Activated naive CD4-positive, alpha-beta T cell treated with anti-CD3 and anti-CD28 coated beads for 36 hours (primary cell): ENCODE measurements around the gene GAS7. TPM values are rescaled to one million over a fixed set of nuclear protein-coding genes. Genes with fewer than 3 reads are reported as not detected.
"Not testable (repeated sequence)": the region's sequence is repeated elsewhere in the genome, so short reads cannot be mapped to it uniquely, and the experiment has no call there.

Source experiments
- CTCF ChIA-PET: fragments of 350-600 bp; sonication (Branson Sonifier 250); formaldehyde crosslinking; loops from one replicate; lab custom pipeline; 2021; ENCODE audit warnings: antibody characterized with exemption; lab: Charles Lee
- DNase-seq: peaks from one replicate; pipeline ENCODE4 v3.0.0-alpha.2; 2020
- H3K27ac Mint-ChIP-seq: one replicate; pipeline ENCODE4 v1.8.0; 2021; ENCODE audit warnings: mild to moderate bottlenecking, mixed read lengths
- H3K27me3 Mint-ChIP-seq: one replicate; pipeline ENCODE4 v1.8.0; 2021; ENCODE audit warnings: low read depth, mixed read lengths
- H3K36me3 Mint-ChIP-seq: one replicate; pipeline ENCODE4 v1.8.0; 2021; ENCODE audit warnings: low read depth, mixed read lengths
- H3K4me1 Mint-ChIP-seq: one replicate; pipeline ENCODE4 v1.8.0; 2021; ENCODE audit warnings: low read depth, mixed read lengths
- H3K4me3 Mint-ChIP-seq: one replicate; pipeline ENCODE4 v1.8.0; 2021; ENCODE audit warnings: mild to moderate bottlenecking, moderate library complexity, mixed read lengths
- H3K9me3 Mint-ChIP-seq: one replicate; pipeline ENCODE4 v1.8.0; 2021; ENCODE audit warnings: mixed read lengths
- intact Hi-C: fragments of 100-400 bp; cut with micrococcal nuclease; formaldehyde crosslinking; loops from one replicate; pipeline ENCODE4 v1.15.1; 2023
- total RNA-seq, 2 experiments: library from RNA; stranded (reverse); gene quantifications; one replicate each; pipeline ENCODE4 v1.2.3, GENCODE V29; 2021

The GAS7 gene
- total RNA-seq, 2 experiments from 2014 or later: 0.31 to 0.52 TPM

DNA sequence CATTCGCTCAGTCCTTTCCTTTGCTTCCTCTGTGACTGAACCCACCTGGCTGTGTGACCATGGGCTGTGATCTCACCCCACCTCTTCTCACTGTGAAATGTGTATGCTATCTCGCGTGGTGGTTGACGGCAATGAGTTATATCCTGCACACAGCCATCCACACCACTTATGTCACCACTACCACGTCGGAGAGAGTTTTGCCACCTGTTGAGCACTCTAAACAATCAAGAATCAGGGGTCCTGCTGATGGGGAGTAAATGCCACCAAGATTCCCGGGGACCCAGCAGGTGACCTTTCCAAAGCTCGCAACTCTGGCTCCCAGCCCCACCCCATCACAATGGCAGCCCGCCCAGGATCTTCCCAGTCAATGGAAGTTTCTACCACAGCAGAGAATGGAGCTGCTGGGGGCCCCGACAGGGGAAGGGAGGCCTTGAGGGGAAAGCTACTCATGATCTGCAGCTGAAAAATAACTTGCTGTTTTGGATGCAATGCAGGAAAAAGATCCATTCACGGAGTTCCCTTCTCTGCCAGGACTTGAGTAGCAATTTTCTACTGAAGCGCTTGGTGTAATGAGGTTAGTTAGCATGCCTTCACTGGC is 267.2 kb downstream of the GAS7 start:
- CTCF ChIA-PET: no interaction called here
- intact Hi-C loops: no loop called here
- no peaks in the 10 kb centered on the region for H3K9me3 Mint-ChIP-seq

DNA sequence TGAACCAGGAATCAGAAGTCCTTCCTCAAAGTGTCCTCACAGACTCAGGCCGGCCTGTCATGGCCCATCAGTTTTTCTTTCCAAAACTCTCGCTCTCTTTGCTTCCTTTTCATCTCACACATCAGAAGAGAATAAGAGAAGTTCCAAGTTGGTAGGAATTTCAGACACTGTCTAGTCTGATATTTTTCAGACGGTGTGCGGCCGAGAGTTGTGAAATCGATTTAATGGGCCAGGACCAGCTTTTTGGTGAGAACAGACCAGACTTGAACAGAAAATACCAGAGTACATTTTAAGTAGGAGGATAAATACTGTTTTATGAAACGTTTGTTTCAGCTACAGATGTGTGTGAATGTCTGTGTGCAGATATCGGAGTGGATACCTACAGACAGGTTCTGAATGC is 268.5 kb downstream of the GAS7 start:
- H3K4me1 Mint-ChIP-seq: no peaks in the 10 kb centered on the region
- no peak overlapping the region for H3K4me3 Mint-ChIP-seq
- DNase-seq: no peak
- no peaks in the 10 kb centered on the region for H3K36me3 Mint-ChIP-seq
- H3K9me3 Mint-ChIP-seq: no peaks in the 10 kb centered on the region
- H3K27ac Mint-ChIP-seq: no peak overlapping the region
- CTCF ChIA-PET: no interaction called here
- no peaks in the 10 kb centered on the region for H3K27me3 Mint-ChIP-seq
- intact Hi-C loops: no loop called here

More for the DNA sequence above, 267.2 kb downstream of the GAS7 start:
- Mint-ChIP-seq H3K36me3 (no peaks in the 10 kb centered on the region), H3K4me3 (no peak overlapping the region), H3K27ac (no peak overlapping the region), H3K27me3 (no peaks in the 10 kb centered on the region), H3K4me1 (no peaks in the 10 kb centered on the region)
- DNase-seq: no peak

DNA sequence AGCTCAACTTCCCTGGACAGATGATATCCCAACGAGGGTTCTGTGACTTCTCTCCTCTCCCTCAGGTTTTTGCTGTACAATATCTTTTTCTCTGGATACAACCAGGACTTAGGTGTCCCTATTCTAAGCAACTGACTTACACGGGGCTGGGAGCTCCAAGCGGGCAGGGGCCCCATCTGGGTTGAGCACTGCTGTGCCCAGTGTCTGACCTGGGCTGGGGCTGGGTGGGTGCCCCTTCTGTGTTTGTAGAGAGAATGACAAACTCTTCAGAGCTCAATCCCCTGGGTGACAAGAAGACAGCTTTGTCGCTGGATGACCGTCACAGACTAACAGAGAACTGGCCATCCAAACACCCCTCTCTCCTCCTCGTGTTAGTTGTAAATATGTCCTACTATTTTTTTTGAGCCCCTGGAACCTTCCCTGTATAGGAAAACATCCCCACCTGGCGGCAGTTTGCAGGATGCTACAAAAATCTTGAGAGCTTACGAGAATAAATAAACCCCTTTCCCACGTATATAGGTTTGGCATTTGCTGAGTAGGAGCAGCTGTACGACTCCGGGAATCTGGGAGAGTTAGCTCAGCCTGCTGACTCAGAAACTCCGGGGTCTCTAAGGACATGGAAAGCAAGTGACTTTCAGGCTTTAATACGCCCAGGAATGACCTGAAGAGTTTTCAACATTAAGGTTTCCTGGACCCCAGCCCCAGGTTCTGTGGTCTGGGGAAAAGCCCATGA is 269.6 kb downstream of the GAS7 start:
- H3K4me3 Mint-ChIP-seq: no peak overlapping the region
- H3K4me1 Mint-ChIP-seq: peaks cover 2% of the 10 kb centered on the region
- CTCF ChIA-PET: interaction anchor here (0.6 to 1.4 kb wide), 2 partner anchors 205 to 689 kb away, joined by 3 to 7 read pairs; no protein-coding TSS in a partner anchor
- H3K36me3 Mint-ChIP-seq: no peaks in the 10 kb centered on the region
- intact Hi-C loops: no loop called here
- no peak for DNase-seq
- H3K9me3 Mint-ChIP-seq: no peaks in the 10 kb centered on the region
- H3K27ac Mint-ChIP-seq: no peak overlapping the region
- no peaks in the 10 kb centered on the region for H3K27me3 Mint-ChIP-seq

DNA sequence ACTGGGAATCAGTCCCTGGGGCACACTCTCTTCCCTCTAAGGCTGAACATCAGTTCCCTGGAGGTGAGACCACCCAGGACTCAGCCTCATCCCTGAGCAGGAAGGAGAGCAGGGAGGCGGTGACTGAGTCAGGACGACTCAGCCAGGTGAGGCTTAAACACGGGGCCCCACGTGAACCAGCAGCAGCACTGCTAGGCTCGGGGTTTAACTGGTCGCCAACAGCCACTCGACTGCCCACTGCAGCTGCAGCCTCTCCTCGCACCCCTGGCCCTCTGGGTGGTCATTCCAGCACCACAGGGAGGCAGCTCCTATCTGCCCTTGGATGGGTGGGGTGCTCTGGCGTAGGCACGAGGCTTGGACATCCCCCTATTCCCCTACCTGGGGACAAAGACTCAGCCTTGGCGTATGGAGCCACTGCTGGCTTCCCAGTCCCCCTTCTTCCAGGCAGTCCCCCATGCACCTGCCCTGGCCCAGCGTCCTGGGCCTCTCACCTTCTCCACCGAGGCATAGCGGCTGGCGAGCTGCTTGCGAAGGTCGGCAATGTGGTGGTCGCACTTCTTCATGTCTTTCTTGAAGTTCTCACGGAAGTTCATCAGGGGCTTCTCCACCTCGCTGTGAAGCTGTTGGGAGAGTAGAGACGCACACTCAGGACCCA is 272.1 kb downstream of the GAS7 start:
- no peak overlapping the region for H3K4me3 Mint-ChIP-seq
- no peaks in the 10 kb centered on the region for H3K27me3 Mint-ChIP-seq
- intact Hi-C loops: no loop called here
- no peaks in the 10 kb centered on the region for H3K36me3 Mint-ChIP-seq
- H3K27ac Mint-ChIP-seq: no peak overlapping the region
- H3K4me1 Mint-ChIP-seq: peaks cover 2% of the 10 kb centered on the region
- H3K9me3 Mint-ChIP-seq: no peaks in the 10 kb centered on the region
- no peak for DNase-seq
- CTCF ChIA-PET: interaction anchor here (0.6 to 2.1 kb wide), 2 partner anchors 40 to 691 kb away, joined by 6 to 8 read pairs; no protein-coding TSS in a partner anchor

DNA sequence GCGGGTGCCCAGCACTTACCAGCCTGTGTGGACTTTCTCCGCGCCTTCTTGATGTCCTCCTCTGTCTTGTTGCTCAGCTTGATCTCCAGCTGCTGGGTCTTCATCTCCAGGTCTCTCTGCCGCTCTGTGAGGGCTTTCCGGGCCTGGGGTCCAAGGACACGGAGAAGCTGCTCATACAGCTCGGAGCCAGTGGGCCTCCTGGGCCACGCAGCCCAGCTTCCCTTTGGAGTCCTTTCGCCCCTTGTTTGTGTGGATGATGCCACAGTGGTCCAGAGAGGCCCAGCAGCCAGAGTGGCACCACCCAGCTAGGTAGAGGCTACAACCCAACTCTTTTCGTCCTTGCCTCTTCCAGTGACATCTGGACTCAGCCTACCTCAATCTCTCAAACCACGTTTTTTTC is 272.9 kb downstream of the GAS7 start:
- H3K9me3 Mint-ChIP-seq: no peaks in the 10 kb centered on the region

DNA sequence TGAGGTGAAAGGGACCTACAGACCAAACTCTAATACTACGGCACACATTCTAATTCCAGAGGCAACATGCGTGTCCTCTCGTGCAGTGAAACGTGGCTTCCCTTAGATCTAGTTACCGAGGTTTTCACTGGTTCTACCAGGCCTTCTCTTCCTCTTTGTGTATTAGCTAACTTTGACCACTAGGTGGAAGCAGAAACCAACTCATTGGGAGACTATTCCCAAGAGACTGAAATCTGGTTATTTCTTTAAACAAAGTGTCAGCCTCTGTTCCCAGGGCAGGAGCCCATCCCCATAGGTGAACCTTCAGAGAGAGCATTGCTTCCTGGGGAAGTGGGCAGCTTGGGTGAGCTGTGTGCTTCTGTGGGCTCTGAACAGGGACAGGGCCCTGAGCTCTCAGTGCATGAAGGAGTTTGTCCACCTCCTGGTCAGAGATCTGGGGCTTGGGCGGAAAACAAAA is 273.6 kb downstream of the GAS7 start:
- no peaks in the 10 kb centered on the region for H3K36me3 Mint-ChIP-seq
- H3K4me1 Mint-ChIP-seq: peaks cover 2% of the 10 kb centered on the region
- H3K27ac Mint-ChIP-seq: no peak overlapping the region
- H3K27me3 Mint-ChIP-seq: no peaks in the 10 kb centered on the region
- H3K9me3 Mint-ChIP-seq: no peaks in the 10 kb centered on the region
- CTCF ChIA-PET: interaction anchor here (0.8 to 2.1 kb wide), 8 partner anchors 10 to 692 kb away, joined by 3 to 8 read pairs (median 3); no protein-coding TSS in a partner anchor
- intact Hi-C loops: loop anchor here (1.0 to 5.0 kb wide), 4 partner anchors 34 to 690 kb away; no protein-coding TSS in a partner anchor
- peak; percentile 23 for DNase-seq
- no peak overlapping the region for H3K4me3 Mint-ChIP-seq

More for the DNA sequence above, 272.9 kb downstream of the GAS7 start:
- no peaks in the 10 kb centered on the region for H3K36me3 Mint-ChIP-seq
- H3K27me3 Mint-ChIP-seq: no peaks in the 10 kb centered on the region
- no peak overlapping the region for H3K4me3 Mint-ChIP-seq
- intact Hi-C loops: loop anchor here (1.0 to 2.0 kb wide), 2 partner anchors 33 to 302 kb away; no protein-coding TSS in a partner anchor
- no peak for DNase-seq
- CTCF ChIA-PET: interaction anchor here (1.1 to 2.1 kb wide), 5 partner anchors 15 to 692 kb away, joined by 3 to 8 read pairs (median 3); no protein-coding TSS in a partner anchor
- H3K4me1 Mint-ChIP-seq: peaks cover 2% of the 10 kb centered on the region
- H3K27ac Mint-ChIP-seq: no peak overlapping the region

DNA sequence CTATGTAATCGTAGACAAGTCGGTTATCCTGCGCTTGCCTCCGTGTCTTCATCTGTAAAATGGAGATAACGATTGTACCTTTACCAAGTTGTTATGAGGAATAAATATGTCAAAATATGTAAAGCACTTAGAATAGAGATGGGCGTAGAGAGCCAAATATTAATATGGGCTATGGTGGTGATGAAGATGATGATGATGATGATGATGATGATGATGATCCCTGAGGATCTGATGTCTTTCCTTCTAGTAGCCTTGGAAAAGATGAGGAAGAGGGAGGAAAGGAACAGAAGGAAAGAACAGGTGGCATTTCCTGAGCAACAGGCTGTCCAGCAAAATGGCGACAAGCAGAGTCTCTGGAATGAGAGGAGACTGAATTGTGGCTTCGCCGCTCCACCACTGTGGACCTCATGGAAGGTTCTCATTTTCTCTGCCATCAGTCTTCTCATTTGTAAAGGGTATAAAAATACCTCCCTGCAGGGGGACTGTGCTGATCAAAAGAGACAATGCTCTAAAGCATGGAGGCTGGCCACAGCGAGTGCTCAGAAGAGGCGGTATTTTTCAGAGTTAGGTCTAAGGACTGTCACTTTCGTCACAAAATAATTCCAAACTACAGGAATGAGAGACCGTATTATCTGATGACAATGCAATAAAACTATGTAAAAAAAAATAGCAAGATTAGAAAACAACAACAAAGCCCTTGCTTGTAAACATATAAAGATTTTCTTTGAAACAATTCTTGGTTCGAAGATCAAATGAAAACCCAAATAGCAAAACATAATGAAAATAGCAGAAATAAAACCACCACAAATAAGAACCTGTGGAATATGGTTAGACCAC is 276.2 kb downstream of the GAS7 start:
- H3K4me1 Mint-ChIP-seq: peaks cover 2% of the 10 kb centered on the region
- no peaks in the 10 kb centered on the region for H3K9me3 Mint-ChIP-seq
- H3K36me3 Mint-ChIP-seq: no peaks in the 10 kb centered on the region
- CTCF ChIA-PET: interaction anchor here (0.7 kb wide), 1 partner anchor 693 kb away, joined by 3 read pairs; no protein-coding TSS in a partner anchor
- H3K27me3 Mint-ChIP-seq: no peaks in the 10 kb centered on the region
- intact Hi-C loops: loop anchor here (5.0 kb wide), 1 partner anchor 405 kb away; no protein-coding TSS in a partner anchor
- DNase-seq: no peak
- H3K4me3 Mint-ChIP-seq: no peak overlapping the region
- H3K27ac Mint-ChIP-seq: no peak overlapping the region

DNA sequence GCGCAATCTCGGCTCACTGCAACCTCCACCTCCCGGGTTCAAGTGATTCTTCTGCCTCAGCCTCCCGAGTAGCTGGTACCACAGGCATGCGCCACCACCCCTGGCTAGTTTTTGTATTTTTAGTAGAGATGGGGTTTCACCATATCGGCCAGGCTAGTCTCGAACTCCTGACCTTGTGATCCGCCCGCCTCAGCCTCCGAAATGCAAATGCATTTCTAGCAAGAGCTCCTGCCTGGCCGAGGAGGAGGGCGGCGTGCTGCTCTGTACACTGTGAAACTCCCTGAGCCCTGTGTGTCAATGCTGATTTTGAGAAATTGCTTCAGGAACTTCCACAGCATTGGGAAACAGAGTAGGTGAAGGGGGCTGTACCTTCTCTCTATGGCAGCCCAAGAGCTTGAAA is 277.2 kb downstream of the GAS7 start:
- not testable (repeated sequence) for H3K27me3 Mint-ChIP-seq, H3K4me3 Mint-ChIP-seq

DNA sequence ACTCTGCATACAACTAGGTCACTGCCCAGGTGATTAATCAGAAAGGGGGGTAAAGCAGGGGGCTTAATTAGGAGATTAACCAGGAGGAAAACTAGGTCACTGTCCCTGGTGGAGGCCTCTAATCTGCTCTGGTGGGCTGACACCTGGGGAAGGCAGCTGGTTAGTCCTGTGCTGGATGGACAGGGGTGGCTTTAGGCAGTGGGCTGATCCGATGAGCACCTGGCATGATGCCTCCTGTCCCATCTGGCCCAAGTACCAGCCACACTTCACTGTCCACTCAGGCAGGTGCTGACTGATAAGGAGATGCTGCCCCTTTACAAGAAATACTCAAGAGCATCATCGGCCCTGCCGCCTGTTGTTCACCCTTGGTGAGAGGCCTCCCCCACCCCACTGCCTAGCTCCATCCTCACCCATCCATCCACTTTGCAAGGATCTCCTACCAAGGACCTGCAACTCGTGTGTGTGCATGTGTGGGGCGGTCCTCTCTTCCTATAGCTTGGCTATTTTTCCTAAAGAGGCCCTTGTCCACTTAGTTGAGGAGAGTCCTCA is 279.5 kb downstream of the GAS7 start:
- no peaks in the 10 kb centered on the region for H3K36me3 Mint-ChIP-seq
- CTCF ChIA-PET: no interaction called here
- DNase-seq: no peak
- H3K4me1 Mint-ChIP-seq: no peaks in the 10 kb centered on the region
- H3K9me3 Mint-ChIP-seq: no peaks in the 10 kb centered on the region
- no peak overlapping the region for H3K4me3 Mint-ChIP-seq
- intact Hi-C loops: no loop called here
- H3K27ac Mint-ChIP-seq: no peak overlapping the region
- H3K27me3 Mint-ChIP-seq: no peaks in the 10 kb centered on the region

More for the DNA sequence above, 277.2 kb downstream of the GAS7 start:
- H3K4me1 Mint-ChIP-seq, H3K36me3 Mint-ChIP-seq, H3K27ac Mint-ChIP-seq, CTCF ChIA-PET, H3K9me3 Mint-ChIP-seq, DNase-seq: not testable (repeated sequence)
- intact Hi-C loops: loop anchor here (5.0 kb wide), 1 partner anchor 406 kb away; no protein-coding TSS in a partner anchor

DNA sequence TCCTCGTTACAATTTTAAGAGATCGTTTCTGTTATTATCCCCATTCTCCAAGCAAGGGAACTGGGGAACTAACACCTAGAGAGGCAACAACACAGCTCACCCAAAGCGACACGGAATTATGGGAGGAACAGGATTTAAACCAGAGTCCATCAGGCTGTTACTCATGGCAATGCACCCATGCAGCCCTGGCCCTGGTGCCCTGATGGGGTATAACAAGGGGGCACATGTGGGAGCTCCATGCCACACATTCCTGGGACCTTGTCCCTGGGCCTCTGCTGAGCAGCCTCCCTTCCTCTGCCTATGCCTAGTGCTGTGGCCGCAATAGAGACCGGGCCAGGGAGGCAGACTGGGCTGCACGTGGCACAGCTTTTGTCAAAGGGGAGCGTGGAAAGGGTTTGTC is 280.1 kb downstream of the GAS7 start:
- Mint-ChIP-seq H3K27ac (no peak overlapping the region), H3K27me3 (no peaks in the 10 kb centered on the region), H3K4me3 (no peak overlapping the region), H3K4me1 (no peaks in the 10 kb centered on the region), H3K36me3 (no peaks in the 10 kb centered on the region), H3K9me3 (no peaks in the 10 kb centered on the region)
- intact Hi-C loops: no loop called here
- CTCF ChIA-PET: no interaction called here
- no peak for DNase-seq

DNA sequence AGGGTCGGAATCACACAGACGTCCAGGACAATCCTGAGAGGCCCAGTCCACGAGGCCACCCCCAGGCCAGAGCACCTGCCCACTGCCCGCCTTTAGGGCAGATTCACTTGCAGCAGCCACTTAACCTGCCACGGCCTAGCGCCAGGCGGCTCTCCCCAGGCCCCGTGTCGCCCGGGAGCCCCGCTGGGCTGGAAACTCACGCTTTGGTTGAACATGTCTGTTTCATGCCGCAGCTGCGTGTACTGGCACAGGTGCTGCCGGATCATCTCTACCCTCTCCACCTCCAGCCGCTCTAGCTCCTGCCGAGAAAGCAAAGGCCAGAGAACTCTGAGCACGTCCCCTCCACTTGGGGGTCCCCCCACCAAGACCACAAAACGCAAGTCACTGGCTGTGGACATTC is 280.6 kb downstream of the GAS7 start:
- intact Hi-C loops: no loop called here
- no peaks in the 10 kb centered on the region for H3K4me1 Mint-ChIP-seq
- no peak overlapping the region for H3K27ac Mint-ChIP-seq
- no peaks in the 10 kb centered on the region for H3K9me3 Mint-ChIP-seq
- DNase-seq: no peak
- H3K27me3 Mint-ChIP-seq: no peaks in the 10 kb centered on the region
- no peak overlapping the region for H3K4me3 Mint-ChIP-seq
- no peaks in the 10 kb centered on the region for H3K36me3 Mint-ChIP-seq
- CTCF ChIA-PET: no interaction called here
